Germinal center (tissue), 1 donor: ENCODE measurements around the gene TM4SF1.
"Not testable (repeated sequence)": the region's sequence is repeated elsewhere in the genome, so short reads cannot be mapped to it uniquely, and the experiment has no call there.

ENCODE experiments used
- DNase-seq: peaks from one replicate; pipeline ENCODE4 v3.0.0; 2012; ENCODE audit warnings: mixed read lengths, low spot score

TM4SF1 gene

GRCh38 chr3:149395107-149396089, 17.9 kb upstream of the TM4SF1 start:
- no peak for DNase-seq

- DNase-seq: peak; percentile 25
These were observed 16.1 kb upstream of the TM4SF1 start for GRCh38 chr3:149393345-149394160.

- no peak for DNase-seq
These were observed 14.5 kb upstream of the TM4SF1 start for GRCh38 chr3:149391960-149392359.

GRCh38 chr3:149390772-149391212, 13.3 kb upstream of the TM4SF1 start:
- no peak for DNase-seq

GRCh38 chr3:149390294-149390693, 12.8 kb upstream of the TM4SF1 start:
- no peak for DNase-seq

GRCh38 chr3:149388531-149389417, 11.3 kb upstream of the TM4SF1 start:
- DNase-seq: no peak

GRCh38 chr3:149388001-149388440, 10.6 kb upstream of the TM4SF1 start:
- no peak for DNase-seq

- DNase-seq: no peak
These were observed 8.8 kb upstream of the TM4SF1 start for GRCh38 chr3:149386299-149386606.

GRCh38 chr3:149385617-149386298, 8.3 kb upstream of the TM4SF1 start:
- no peak for DNase-seq

GRCh38 chr3:149384911-149385321, 7.5 kb upstream of the TM4SF1 start:
- no peak for DNase-seq

- DNase-seq: no peak
These were observed 6.7 kb upstream of the TM4SF1 start for GRCh38 chr3:149384167-149384566.

- DNase-seq: no peak
These were observed 6.3 kb upstream of the TM4SF1 start for GRCh38 chr3:149383703-149384102.

GRCh38 chr3:149382518-149382917, 5.1 kb upstream of the TM4SF1 start:
- no peak for DNase-seq

GRCh38 chr3:149382101-149382467, 4.6 kb upstream of the TM4SF1 start:
- no peak for DNase-seq

GRCh38 chr3:149381173-149382100, 4.0 kb upstream of the TM4SF1 start:
- no peak for DNase-seq

- not testable (repeated sequence) for DNase-seq
These were observed 2.8 kb upstream of the TM4SF1 start for GRCh38 chr3:149380220-149380619.

GRCh38 chr3:149378478-149379309, 1.2 kb upstream of the TM4SF1 start:
- DNase-seq: no peak

GRCh38 chr3:149376718-149377407, 586 bp downstream of the TM4SF1 start:
- DNase-seq: no peak
